HG03558 (cell line): ENCODE data around the gene GRXCR1.

ENCODE experiments used
- ATAC-seq: cut with Tn5 transposase; IDR thresholded peaks from one replicate; pipeline ENCODE4 v1.9.1; 2021; ENCODE audit warnings: moderate number of reproducible peaks; ENCODE audit not compliant: unreplicated experiment; ENCODE audit errors: extremely low read depth

Gene GRXCR1

DNA sequence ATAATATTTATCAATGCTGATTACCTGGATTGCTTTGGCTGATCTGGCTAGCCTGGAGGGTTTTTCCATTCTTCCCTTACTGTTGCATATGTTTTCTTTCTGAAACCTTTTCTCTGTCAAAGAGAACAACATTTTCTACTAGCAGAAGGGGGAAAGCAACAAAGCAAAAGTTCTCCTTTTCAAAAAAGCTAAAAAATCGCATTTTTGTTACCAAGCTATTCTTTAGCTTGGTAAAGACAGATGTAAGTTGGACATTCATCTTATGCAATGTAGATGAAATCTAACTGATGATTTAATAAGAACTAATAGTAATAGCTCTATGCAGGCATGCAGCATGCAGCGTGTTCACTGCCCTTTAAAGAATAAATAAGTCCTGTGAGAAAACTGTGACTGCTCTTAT lies at the start of gene GRXCR1:
Gene GRXCR1 (plus strand): TSS at position 301 of the 400 bp plus-strand sequence. CDS start 554 bp downstream, outside the sequence.
- no peak for ATAC-seq

GRCh38 chr4:42843694-42844093 lies 48.8 kb upstream of the GRXCR1 start:
- ATAC-seq = no peak

GRCh38 chr4:42844422-42845070 lies 48.0 kb upstream of the GRXCR1 start:
- no peak for ATAC-seq

- no peak for ATAC-seq
Observed at GRCh38 chr4:42845586-42845985, 46.9 kb upstream of the GRXCR1 start.

DNA sequence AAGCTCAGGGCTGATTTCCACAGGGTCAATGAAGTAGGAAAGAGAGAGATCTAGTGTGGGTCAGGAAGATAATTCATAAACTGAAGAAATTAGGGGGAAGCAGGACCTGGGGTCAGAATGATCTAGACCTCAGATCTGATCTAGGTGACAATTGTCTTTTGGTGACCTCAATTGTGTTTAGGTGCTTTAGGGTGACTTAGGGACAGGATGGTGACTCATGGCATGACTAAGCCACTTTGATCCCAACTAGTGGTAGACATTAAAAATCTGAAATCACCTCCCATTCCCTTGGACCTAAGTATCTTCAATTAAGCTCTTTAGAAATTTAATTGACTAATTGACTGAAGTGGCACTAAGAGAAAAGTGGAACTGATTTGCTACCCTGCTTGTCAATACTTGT lies 36.7 kb upstream of the GRXCR1 start:
- no peak for ATAC-seq

GRCh38 chr4:42865572-42866189 lies 26.8 kb upstream of the GRXCR1 start:
- ATAC-seq = no peak

- ATAC-seq = no peak
Observed at GRCh38 chr4:42871261-42871660, 21.3 kb upstream of the GRXCR1 start.

GRCh38 chr4:42871671-42872290 lies 20.7 kb upstream of the GRXCR1 start:
- no peak for ATAC-seq

DNA sequence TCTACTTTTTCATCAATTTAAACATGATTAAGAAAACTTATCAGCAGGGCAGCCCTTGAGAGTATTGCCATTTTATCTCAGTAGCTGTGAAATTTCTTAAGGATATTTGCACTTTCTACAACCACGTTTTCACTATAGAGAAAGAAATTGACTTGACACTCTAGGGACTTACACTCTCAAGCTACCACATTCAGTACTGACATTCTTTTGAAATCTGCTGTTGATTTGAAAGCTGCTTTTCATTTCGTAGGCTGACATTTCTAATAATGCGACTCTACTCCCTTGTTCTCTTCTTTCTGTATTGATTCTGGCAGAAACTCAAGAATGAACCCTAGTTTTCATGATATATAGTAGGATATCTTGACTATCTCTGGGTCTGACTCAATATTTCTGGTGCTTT lies 13.7 kb upstream of the GRXCR1 start:
- ATAC-seq = no peak

GRCh38 chr4:42881253-42881652 lies 11.3 kb upstream of the GRXCR1 start:
- no peak for ATAC-seq

- ATAC-seq = no peak
Observed at GRCh38 chr4:42891644-42892043, 869 bp upstream of the GRXCR1 start.

- no peak for ATAC-seq
Observed at GRCh38 chr4:42895452-42895851, 2.9 kb downstream of the GRXCR1 start.

DNA sequence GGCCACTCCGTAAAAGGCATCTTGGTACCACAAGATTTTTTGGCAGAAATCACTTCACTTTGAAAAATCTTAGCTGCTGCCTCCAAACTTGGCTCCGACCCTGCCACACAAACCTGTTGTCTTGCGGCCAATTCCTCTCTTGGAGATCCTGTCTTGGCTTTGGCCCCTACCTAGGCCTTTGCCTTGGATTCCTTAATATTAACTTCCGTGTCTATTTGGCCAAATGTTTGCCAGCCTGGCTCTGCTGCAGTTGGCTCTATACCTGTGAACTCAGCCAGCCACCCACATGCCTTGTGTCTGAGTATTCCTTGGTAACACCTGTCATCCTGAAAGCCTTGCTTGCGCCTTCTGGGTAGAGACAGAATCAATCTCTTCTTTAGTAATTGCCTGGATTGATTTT lies 12.5 kb downstream of the GRXCR1 start:
- ATAC-seq = no peak

DNA sequence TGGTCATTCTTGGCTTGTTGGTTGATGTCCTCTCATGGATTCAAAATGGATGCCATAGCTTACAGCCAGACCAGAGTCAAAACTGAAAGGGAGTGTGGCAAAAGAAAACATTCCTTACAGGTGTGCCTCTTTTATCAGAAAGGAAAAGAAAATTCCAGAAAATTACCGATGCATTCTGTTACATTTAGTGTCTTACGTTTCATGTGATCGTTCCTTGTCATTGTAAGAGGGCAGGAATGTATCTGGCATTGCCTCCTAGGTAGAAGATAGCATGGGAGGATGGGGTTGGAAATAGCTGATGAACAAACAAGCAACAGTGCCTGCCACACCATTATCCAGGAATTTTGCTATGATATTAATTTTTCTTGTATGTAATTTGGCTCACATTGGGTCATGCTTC lies 13.1 kb downstream of the GRXCR1 start:
- no peak for ATAC-seq

GRCh38 chr4:42906341-42906740 lies 13.8 kb downstream of the GRXCR1 start:
- no peak for ATAC-seq

- ATAC-seq = no peak
Observed at GRCh38 chr4:42906891-42907759, 14.6 kb downstream of the GRXCR1 start.

DNA sequence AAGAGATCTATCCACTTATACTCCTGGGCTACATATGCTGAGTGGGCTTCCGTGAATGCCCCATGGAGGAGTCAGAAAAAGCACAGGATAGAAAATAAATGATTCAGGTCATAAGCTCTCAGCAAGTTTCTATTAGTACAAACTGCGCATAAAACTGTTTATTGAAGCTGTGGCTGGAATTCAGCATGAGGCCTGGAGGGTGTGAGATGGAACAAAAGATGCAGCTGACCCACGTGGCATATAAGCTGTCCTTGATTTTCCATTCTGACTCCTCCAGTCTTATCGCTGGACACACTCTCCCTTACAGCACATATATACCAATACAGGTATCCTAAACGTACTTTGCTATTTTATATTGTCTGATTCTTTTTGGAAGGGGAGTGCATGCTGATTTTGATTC lies 17.9 kb downstream of the GRXCR1 start:
- no peak for ATAC-seq

- ATAC-seq = no peak
Observed at GRCh38 chr4:42914937-42915336, 22.4 kb downstream of the GRXCR1 start.

DNA sequence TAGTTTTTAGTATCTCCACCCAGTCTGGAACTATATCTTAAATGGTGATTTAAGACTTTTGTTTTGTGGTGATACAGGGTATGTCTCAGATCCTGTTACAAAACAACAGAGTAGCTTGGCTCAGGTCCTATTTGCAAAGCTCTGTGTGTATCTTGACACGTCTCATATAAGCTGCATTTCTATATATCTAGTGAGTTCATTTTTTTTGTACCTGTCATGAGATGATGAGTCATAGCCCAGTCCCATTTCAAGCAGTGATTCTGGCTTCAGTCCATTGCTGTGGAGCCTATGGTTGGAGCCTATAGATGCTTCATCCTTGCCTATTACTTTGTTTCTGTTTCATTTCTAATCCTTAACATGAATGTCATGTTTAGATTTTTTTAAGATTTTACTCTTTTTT lies 23.0 kb downstream of the GRXCR1 start:
- ATAC-seq = no peak

- no peak for ATAC-seq
Observed at GRCh38 chr4:42917296-42917695, 24.8 kb downstream of the GRXCR1 start.

GRCh38 chr4:42923431-42923830 lies 30.9 kb downstream of the GRXCR1 start:
- no peak for ATAC-seq
